WTC11 (cell line): ENCODE measurements around the gene HNRNPLL. TPM values are rescaled to one million over a fixed set of nuclear protein-coding genes. Genes with fewer than 3 reads are reported as not detected.
A peak's percentile ranks its signal among the peaks of the same experiment; 100 is the strongest.

Experiments used
- ATAC-seq: fragments of 200-7000 bp; cut with Tn5 transposase; 2 replicates; pipeline ENCODE4 v1.10.0; 2021; ENCODE audit warnings: mild to moderate bottlenecking, moderate library complexity
- CTCF ChIA-PET: fragments of 300-600 bp; sonication (Branson Sonifier 250); formaldehyde crosslinking; loops from one replicate; lab custom pipeline; 2021; ENCODE audit warnings: antibody characterized with exemption; lab: Charles Lee
- POLR2A ChIA-PET: fragments of 350-600 bp; sonication (Branson Sonifier 250); formaldehyde crosslinking; loops from one replicate; lab custom pipeline; 2021; ENCODE audit warnings: antibody characterized with exemption; lab: Charles Lee
- DNase-seq: peaks from one replicate; pipeline ENCODE4 v3.0.0; 2021; ENCODE audit warnings: low spot score
- H3K27ac Mint-ChIP-seq: 2 replicates; pipeline ENCODE4 v1.8.0; 2021; ENCODE audit warnings: mixed read lengths
- H3K27me3 Mint-ChIP-seq: 2 replicates; pipeline ENCODE4 v1.8.0; 2021; ENCODE audit warnings: low read depth, mild to moderate bottlenecking, moderate library complexity, mixed read lengths
- H3K36me3 Mint-ChIP-seq: 2 replicates; pipeline ENCODE4 v1.8.0; 2021; ENCODE audit warnings: mixed read lengths
- H3K4me1 Mint-ChIP-seq: 2 replicates; pipeline ENCODE4 v1.8.0; 2022; ENCODE audit warnings: mixed read lengths
- H3K4me3 Mint-ChIP-seq: 2 replicates; pipeline ENCODE4 v1.8.0; 2021; ENCODE audit warnings: mild to moderate bottlenecking, moderate library complexity, mixed read lengths
- H3K9me3 Mint-ChIP-seq: 2 replicates; pipeline ENCODE4 v1.8.0; 2021; ENCODE audit warnings: mixed read lengths
- AFF4 ChIP-seq: sonication (generic); formaldehyde crosslinking; IDR thresholded peaks from 2 replicates; pipeline ENCODE4 v1.8.1; 2023; ENCODE audit warnings: mild to moderate bottlenecking, missing genetic modification reagents, borderline replicate concordance
- ATF6 ChIP-seq: sonication (generic); formaldehyde crosslinking; IDR thresholded peaks from 2 replicates; pipeline ENCODE4 v1.8.1; 2023; ENCODE audit warnings: mild to moderate bottlenecking, missing genetic modification reagents
- CREB1 ChIP-seq: sonication (generic); formaldehyde crosslinking; IDR thresholded peaks from 2 replicates; pipeline ENCODE4 v1.8.0; 2023; ENCODE audit warnings: mild to moderate bottlenecking, missing genetic modification reagents
- CREM ChIP-seq: sonication (generic); formaldehyde crosslinking; IDR thresholded peaks from 2 replicates; pipeline ENCODE4 v1.8.1; 2022; ENCODE audit warnings: mild to moderate bottlenecking, missing genetic modification reagents, moderate library complexity
- E2F1 ChIP-seq: sonication (generic); formaldehyde crosslinking; IDR thresholded peaks from 2 replicates; pipeline ENCODE4 v1.8.0; 2022; ENCODE audit warnings: mild to moderate bottlenecking, missing genetic modification reagents
- GABPB1 ChIP-seq: sonication (generic); formaldehyde crosslinking; IDR thresholded peaks from 2 replicates; pipeline ENCODE4 v1.8.1; 2023; ENCODE audit warnings: mild to moderate bottlenecking, missing genetic modification reagents
- IRF2 ChIP-seq: sonication (generic); formaldehyde crosslinking; IDR thresholded peaks from 2 replicates; pipeline ENCODE4 v1.8.0; 2022; ENCODE audit warnings: low read depth, missing genetic modification reagents, borderline replicate concordance
- JUN ChIP-seq: sonication (generic); formaldehyde crosslinking; IDR thresholded peaks from 2 replicates; pipeline ENCODE4 v1.8.0; 2023; ENCODE audit warnings: mild to moderate bottlenecking, missing genetic modification reagents
- NFE2L1 ChIP-seq: sonication (generic); formaldehyde crosslinking; IDR thresholded peaks from 2 replicates; pipeline ENCODE4 v1.8.1; 2023; ENCODE audit warnings: missing genetic modification reagents
- NR3C1 ChIP-seq: sonication (generic); formaldehyde crosslinking; conservative IDR thresholded peaks from 2 replicates; pipeline ENCODE4 v1.8.1; 2023; ENCODE audit warnings: low read depth, mild to moderate bottlenecking, missing genetic modification reagents
- RELA ChIP-seq: sonication (generic); formaldehyde crosslinking; IDR thresholded peaks from 2 replicates; pipeline ENCODE4 v1.8.1; 2022; ENCODE audit warnings: missing genetic modification reagents, mild to moderate bottlenecking, borderline replicate concordance
- TEAD1 ChIP-seq: sonication (generic); formaldehyde crosslinking; IDR thresholded peaks from 2 replicates; pipeline ENCODE4 v1.8.0; 2022; ENCODE audit warnings: mild to moderate bottlenecking, missing genetic modification reagents
- TP53 ChIP-seq: sonication (generic); formaldehyde crosslinking; IDR thresholded peaks from 2 replicates; pipeline ENCODE4 v1.8.1; 2023; ENCODE audit warnings: mild to moderate bottlenecking, missing genetic modification reagents
- USF1 ChIP-seq: sonication (generic); formaldehyde crosslinking; IDR thresholded peaks from 2 replicates; pipeline ENCODE4 v1.8.0; 2022; ENCODE audit warnings: mild to moderate bottlenecking, missing genetic modification reagents
- ZNF121 ChIP-seq: sonication (generic); formaldehyde crosslinking; IDR thresholded peaks from 2 replicates; pipeline ENCODE4 v1.8.0; 2023; ENCODE audit warnings: missing genetic modification reagents
- ZNF138 ChIP-seq: sonication (generic); formaldehyde crosslinking; conservative IDR thresholded peaks from 2 replicates; pipeline ENCODE4 v1.8.1; 2022; ENCODE audit warnings: mild to moderate bottlenecking, moderate library complexity, missing genetic modification reagents
- ZNF396 ChIP-seq: fragments of 250-450 bp; sonication (Bioruptor Pico); IDR thresholded peaks from 2 replicates; pipeline ENCODE4 v1.8.0; 2021; ENCODE audit warnings: mild to moderate bottlenecking, moderate library complexity, borderline replicate concordance
- ZNF423 ChIP-seq: fragments of 250-450 bp; sonication (Bioruptor Pico); IDR thresholded peaks from 2 replicates; pipeline ENCODE4 v2.1.2; 2022; ENCODE audit warnings: mild to moderate bottlenecking, moderate library complexity
- ZNF532 ChIP-seq: fragments of 250-450 bp; sonication (Bioruptor Pico); IDR thresholded peaks from 2 replicates; pipeline ENCODE4 v1.9.0; 2021; ENCODE audit warnings: mild to moderate bottlenecking, borderline replicate concordance
- total RNA-seq: library from RNA; stranded (reverse); gene quantifications from 3 replicates; pipeline ENCODE4 v1.2.3, GENCODE V29; 2021

Gene HNRNPLL
- total RNA-seq, 1 experiment from 2014 or later, result 65.3 TPM

GRCh38 chr2:38556006-38556801, 46.5 kb downstream of the HNRNPLL start:
- no peak overlapping the region for H3K4me3 Mint-ChIP-seq
- no peak for ATAC-seq
- peak overlapping the region; percentile 9; the same call in 1 of the 2 replicates for H3K27ac Mint-ChIP-seq
- DNase-seq, result no peak
- H3K4me1 Mint-ChIP-seq, result no peaks in the 10 kb centered on the region
- ChIA-PET CTCF (interaction anchor here (0.7 to 4.5 kb wide), 4 partner anchors 8 to 26 kb away, joined by 3 to 22 read pairs (median 6); no protein-coding TSS in a partner anchor), POLR2A (no interaction called here)
- H3K36me3 Mint-ChIP-seq, result peaks cover 17% of the 10 kb centered on the region
- H3K27me3 Mint-ChIP-seq, result no peaks in the 10 kb centered on the region
- no peaks in the 10 kb centered on the region for H3K9me3 Mint-ChIP-seq
- no peak for TF ChIP-seq IRF2 (CRISPR knock-in tag)
- no peak for TF ChIP-seq AFF4
- no peak for TF ChIP-seq ZNF138 (CRISPR knock-in tag)
- TF ChIP-seq NR3C1 (CRISPR knock-in tag), result no peak
- TF ChIP-seq E2F1 (CRISPR knock-in tag), result no peak
- no peak for TF ChIP-seq JUN (CRISPR knock-in tag)
- no peak for TF ChIP-seq RELA (CRISPR knock-in tag)
- TF ChIP-seq GABPB1 (CRISPR knock-in tag), result no peak
- TF ChIP-seq NFE2L1 (CRISPR knock-in tag), result no peak
- no peak for TF ChIP-seq ZNF532 (CRISPR knock-in tag)
- TF ChIP-seq ZNF423, result no peak
- no peak for TF ChIP-seq ZNF121 (CRISPR knock-in tag)
- no peak for TF ChIP-seq TP53 (CRISPR knock-in tag)
- TF ChIP-seq ATF6 (CRISPR knock-in tag), result no peak
- no peak for TF ChIP-seq USF1 (CRISPR knock-in tag)
- TF ChIP-seq CREM, result no peak
- no peak for TF ChIP-seq TEAD1 (CRISPR knock-in tag)
- no peak for TF ChIP-seq ZNF396
- TF ChIP-seq CREB1 (CRISPR knock-in tag), result no peak
